ENCODE results near the gene ARHGEF9. TPM values are rescaled to one million over a fixed set of nuclear protein-coding genes. Genes with fewer than 3 reads are reported as not detected.
"Not testable (repeated sequence)": the region's sequence is repeated elsewhere in the genome, so short reads cannot be mapped to it uniquely, and the experiment has no call there.

The ARHGEF9 gene
- total RNA-seq, 1 donor from 2014 or later: 40.9 TPM

GRCh38 chrX:63656871-63657580, 128.0 kb downstream of the ARHGEF9 start:
- Mint-ChIP-seq H3K9me3 (peaks cover 4% of the 10 kb centered on the region), H3K27me3 (ENCODE audit: low read depth) (no peaks in the 10 kb centered on the region), H3K27ac (ENCODE audit: unreplicated experiment) (no peak overlapping the region), H3K36me3 (ENCODE audit: low read depth) (peaks cover 28% of the 10 kb centered on the region), H3K4me3 (no peak overlapping the region), H3K4me1 (no peaks in the 10 kb centered on the region)
- no peak for DNase-seq (ENCODE audit: low read depth, low spot score)
- no peak for TF ChIP-seq CTCF (conservative IDR thresholded peaks at IDR 0.05)

GRCh38 chrX:63652086-63652765, 132.8 kb downstream of the ARHGEF9 start:
- Mint-ChIP-seq H3K36me3 (ENCODE audit: low read depth) (peaks cover 36% of the 10 kb centered on the region), H3K9me3 (peaks cover 4% of the 10 kb centered on the region), H3K27me3 (ENCODE audit: low read depth) (no peaks in the 10 kb centered on the region), H3K4me1 (no peaks in the 10 kb centered on the region), H3K27ac (ENCODE audit: unreplicated experiment) (no peak overlapping the region), H3K4me3 (no peak overlapping the region)
- no peak for DNase-seq (ENCODE audit: low read depth, low spot score)
- TF ChIP-seq CTCF (conservative IDR thresholded peaks at IDR 0.05): no peak

GRCh38 chrX:63645748-63646147, 139.3 kb downstream of the ARHGEF9 start:
- H3K27me3 Mint-ChIP-seq (ENCODE audit: low read depth); H3K9me3 Mint-ChIP-seq; H3K27ac Mint-ChIP-seq (ENCODE audit: unreplicated experiment); DNase-seq (ENCODE audit: low read depth, low spot score); H3K4me3 Mint-ChIP-seq; H3K4me1 Mint-ChIP-seq: not testable (repeated sequence)
- H3K36me3 Mint-ChIP-seq (ENCODE audit: low read depth): peaks cover 37% of the 10 kb centered on the region

- Mint-ChIP-seq H3K9me3 (peaks cover 15% of the 10 kb centered on the region), H3K4me3 (no peak overlapping the region), H3K4me1 (no peaks in the 10 kb centered on the region), H3K27ac (ENCODE audit: unreplicated experiment) (no peak overlapping the region), H3K36me3 (ENCODE audit: low read depth) (peaks cover 51% of the 10 kb centered on the region), H3K27me3 (ENCODE audit: low read depth) (no peaks in the 10 kb centered on the region)
- DNase-seq (ENCODE audit: low read depth, low spot score): no peak
- TF ChIP-seq CTCF (conservative IDR thresholded peaks at IDR 0.05): no peak
Observed at GRCh38 chrX:63635750-63636149, 149.3 kb downstream of the ARHGEF9 start.

- peaks cover 10% of the 10 kb centered on the region for H3K9me3 Mint-ChIP-seq
- H3K27me3 Mint-ChIP-seq (ENCODE audit: low read depth): no peaks in the 10 kb centered on the region
- no peak for DNase-seq (ENCODE audit: low read depth, low spot score)
- H3K4me3 Mint-ChIP-seq: no peak overlapping the region
- no peak overlapping the region for H3K27ac Mint-ChIP-seq (ENCODE audit: unreplicated experiment)
- TF ChIP-seq CTCF (conservative IDR thresholded peaks at IDR 0.05): no peak
- H3K4me1 Mint-ChIP-seq: no peaks in the 10 kb centered on the region
- peaks cover 3% of the 10 kb centered on the region for H3K36me3 Mint-ChIP-seq (ENCODE audit: low read depth)
Observed at GRCh38 chrX:63613531-63614028, 171.4 kb downstream of the ARHGEF9 start.

GRCh38 chrX:63585936-63586335, 199.1 kb downstream of the ARHGEF9 start:
- DNase-seq (ENCODE audit: low read depth, low spot score): no peak
- Mint-ChIP-seq H3K4me3 (no peak overlapping the region), H3K27ac (ENCODE audit: unreplicated experiment) (no peak overlapping the region), H3K9me3 (peaks cover 9% of the 10 kb centered on the region), H3K27me3 (ENCODE audit: low read depth) (peaks cover 4% of the 10 kb centered on the region), H3K36me3 (ENCODE audit: low read depth) (no peaks in the 10 kb centered on the region), H3K4me1 (no peaks in the 10 kb centered on the region)
- no peak for TF ChIP-seq CTCF (conservative IDR thresholded peaks at IDR 0.05)

Measured in neural crest cell (in vitro differentiated cells).